CD4-positive, alpha-beta T cell treated with Interleukin-4 for 1 hour (primary cell): ENCODE data around the gene DDAH1.

ENCODE experiments used
- DNase-seq, 2 donors: peaks; one replicate each; pipeline ENCODE4 v3.0.0-alpha.2; 2020 to 2022

Gene DDAH1

DNA sequence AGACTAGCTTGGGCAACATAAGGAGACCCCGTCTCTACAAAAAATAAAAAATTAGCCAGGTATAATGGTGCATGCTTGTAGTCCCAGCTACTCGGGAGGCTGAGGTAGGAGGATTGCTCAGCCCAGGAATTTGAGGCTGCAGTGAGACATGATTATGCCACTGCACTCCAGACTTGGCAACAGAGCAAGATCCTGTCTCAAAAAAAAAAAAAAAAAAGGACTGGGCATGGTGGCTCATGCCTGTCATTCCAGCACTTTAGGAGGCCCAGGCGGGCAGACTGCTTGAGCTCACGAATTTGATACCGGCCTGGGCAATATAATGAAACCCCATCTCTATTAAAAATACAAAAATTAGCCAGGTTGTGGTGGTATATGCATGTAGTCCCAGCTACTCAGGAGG, 141.2 kb downstream of the DDAH1 start:
- DNase-seq = no peak

DNA sequence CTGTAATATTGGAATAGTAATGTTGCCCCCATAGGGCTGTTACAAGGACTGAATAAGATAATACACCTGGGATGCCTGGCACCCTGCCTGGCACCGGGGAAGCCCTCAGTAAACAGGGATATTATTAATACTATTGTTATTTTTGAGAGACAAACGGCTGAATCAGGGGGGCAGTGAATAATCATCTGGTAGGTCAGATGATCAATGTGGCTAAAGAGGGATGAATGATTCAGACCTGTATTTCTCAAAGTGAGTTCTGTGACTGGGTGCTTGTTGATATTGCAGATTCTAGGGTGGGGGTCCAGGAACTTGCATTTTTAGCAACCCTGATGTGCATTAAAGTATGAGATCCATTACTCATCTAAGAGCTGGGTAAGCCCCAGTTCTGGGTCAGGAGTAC, 142.3 kb downstream of the DDAH1 start:
- DNase-seq = no peak

GRCh38 chr1:85321237-85321964, 143.6 kb downstream of the DDAH1 start:
- no peak for DNase-seq

DNA sequence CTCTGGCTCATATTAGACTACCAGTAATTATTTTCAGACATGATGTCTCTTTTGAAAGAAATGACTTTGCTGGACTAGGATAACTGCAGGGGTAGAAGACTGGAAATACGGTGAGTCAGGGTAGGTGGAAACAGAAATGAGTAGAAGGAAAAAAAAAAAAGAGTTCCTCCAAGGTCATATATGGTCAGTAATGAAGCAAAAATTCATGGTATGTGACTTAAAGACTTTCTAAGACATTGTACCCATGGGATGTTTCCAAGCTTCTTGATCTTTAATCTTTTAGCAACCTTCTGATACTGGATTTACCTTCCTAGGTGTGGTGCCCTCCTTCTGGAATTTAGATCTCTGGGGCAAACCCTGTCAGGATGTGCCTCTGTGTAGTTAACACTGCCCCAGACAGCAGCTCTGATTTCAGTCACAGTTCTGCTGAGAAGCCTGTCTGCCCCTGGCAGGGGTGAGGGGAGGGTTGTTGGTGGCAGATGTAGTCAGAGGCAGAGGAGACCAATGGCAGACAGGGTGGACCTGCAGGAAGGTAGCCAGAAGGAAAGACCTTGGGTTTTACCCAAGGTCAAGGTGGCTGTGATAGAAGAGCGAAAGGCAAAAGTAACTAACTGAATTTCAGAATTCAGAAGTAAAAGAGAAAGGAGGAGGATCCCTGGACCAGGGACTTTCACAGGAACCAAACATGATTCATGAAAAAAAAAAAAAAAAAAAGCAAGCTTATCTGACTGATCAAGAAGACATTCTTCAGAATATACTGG, 144.4 kb downstream of the DDAH1 start:
- DNase-seq = no peak

DNA sequence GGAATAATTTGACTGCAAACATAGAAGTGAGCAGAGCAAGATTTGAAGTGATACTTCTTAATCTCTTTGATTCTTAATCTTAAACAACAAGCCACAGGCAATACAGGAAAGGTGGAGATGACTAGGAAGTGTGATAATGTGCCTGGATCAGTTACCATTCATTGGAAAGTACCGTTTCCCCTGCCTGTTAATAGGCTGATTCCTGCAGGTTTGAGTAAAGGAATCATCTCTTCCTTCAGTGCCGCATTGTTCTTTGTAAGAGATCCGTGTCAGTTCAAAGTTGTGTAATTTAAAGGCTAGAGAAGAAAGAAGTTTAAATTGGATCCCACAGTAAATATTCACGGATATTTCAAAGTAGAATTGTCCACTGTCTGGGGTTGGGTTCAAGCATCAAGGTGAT, 145.0 kb downstream of the DDAH1 start:
- DNase-seq = no peak

- DNase-seq = no peak
Measured at GRCh38 chr1:85319491-85319890, 145.5 kb downstream of the DDAH1 start.

- no peak for DNase-seq
Measured at GRCh38 chr1:85318217-85318616, 146.7 kb downstream of the DDAH1 start.

GRCh38 chr1:85317560-85317959, 147.4 kb downstream of the DDAH1 start:
- no peak for DNase-seq

- no peak for DNase-seq
Measured at GRCh38 chr1:85316321-85316720, 148.6 kb downstream of the DDAH1 start.

- DNase-seq = no peak
Measured at GRCh38 chr1:85315789-85316188, 149.2 kb downstream of the DDAH1 start.

- DNase-seq = no peak
Measured at GRCh38 chr1:85314726-85315125, 150.2 kb downstream of the DDAH1 start.

DNA sequence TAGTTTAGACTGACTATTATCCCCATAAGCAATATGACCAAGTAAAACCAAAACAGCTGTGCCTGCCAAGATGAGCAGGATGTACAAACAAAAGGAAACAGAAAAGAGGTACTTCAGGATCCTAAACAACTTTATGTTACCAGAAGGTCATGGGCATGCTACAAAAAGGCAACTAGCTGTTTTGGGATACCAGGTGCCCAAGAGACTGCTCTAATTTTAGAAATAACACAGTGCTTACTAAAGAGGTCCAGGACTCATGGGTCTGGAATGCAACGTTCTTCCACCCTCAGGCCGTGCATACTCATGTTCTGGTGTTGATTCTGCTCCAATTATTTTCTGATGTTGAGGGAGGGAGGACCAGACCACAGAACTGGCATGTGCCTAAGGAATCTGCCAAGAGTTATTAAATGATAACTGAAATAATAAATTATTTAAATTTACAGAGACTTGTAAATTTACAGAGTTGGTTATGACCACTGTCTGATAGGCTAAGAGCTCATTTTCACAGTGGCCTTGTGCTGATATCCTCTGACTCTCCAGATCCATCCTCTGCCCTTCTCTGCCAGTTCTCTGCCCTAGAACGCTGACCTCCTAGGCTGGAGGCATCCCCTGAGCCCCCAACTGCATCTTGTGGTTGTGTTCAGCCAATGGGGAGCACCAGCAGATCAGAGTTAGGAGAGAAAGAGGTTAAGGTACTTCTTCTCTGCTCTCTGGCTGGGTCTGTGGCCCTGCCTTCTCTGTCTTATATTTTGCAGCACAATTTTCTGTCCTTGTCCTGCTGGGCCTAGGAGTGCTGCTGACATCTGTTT, 150.9 kb downstream of the DDAH1 start:
- no peak for DNase-seq

DNA sequence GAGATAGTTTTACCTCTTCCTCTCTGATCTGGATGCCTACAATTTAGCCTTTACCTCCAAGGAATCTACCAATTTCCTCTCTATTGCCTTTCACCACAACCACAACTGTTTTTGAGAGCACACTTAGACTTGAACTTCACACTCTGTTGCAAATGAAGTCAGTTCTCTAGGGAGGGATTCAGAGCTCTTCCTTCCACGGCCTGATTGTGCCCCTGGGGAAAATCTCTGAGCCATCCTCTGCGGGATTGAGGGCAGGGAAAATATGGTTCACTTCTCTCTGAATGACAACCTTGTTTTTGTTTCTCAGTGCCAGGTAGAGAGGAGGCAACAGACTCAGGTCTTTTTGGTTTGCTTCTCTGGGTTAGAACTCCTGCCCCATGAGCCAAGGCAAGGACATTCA, 153.1 kb downstream of the DDAH1 start:
- DNase-seq = no peak

DNA sequence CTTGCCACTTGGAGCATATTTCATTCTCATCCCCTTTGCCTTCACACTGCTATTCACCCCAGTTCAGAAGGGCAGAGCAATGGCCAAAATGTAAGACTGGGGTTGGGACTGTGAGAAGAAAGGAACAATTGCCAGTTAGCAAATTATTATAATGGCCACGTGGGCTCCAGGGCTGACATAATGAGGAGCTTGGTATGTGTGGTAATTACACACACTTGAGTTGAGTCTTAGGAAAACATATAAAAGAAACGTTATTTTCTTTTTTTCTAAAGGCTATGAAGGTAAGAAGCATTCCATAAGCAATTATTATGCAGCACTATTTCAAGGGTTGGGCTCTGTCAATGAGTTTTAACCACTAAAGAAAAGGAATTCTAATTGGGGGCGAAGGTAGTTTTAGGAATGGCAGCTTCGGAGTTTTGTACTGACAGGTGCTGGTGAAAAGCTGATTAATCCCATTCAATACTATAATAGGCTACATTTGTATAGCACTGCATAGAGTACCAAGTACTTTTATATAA, 156.1 kb downstream of the DDAH1 start:
- DNase-seq = no peak

DNA sequence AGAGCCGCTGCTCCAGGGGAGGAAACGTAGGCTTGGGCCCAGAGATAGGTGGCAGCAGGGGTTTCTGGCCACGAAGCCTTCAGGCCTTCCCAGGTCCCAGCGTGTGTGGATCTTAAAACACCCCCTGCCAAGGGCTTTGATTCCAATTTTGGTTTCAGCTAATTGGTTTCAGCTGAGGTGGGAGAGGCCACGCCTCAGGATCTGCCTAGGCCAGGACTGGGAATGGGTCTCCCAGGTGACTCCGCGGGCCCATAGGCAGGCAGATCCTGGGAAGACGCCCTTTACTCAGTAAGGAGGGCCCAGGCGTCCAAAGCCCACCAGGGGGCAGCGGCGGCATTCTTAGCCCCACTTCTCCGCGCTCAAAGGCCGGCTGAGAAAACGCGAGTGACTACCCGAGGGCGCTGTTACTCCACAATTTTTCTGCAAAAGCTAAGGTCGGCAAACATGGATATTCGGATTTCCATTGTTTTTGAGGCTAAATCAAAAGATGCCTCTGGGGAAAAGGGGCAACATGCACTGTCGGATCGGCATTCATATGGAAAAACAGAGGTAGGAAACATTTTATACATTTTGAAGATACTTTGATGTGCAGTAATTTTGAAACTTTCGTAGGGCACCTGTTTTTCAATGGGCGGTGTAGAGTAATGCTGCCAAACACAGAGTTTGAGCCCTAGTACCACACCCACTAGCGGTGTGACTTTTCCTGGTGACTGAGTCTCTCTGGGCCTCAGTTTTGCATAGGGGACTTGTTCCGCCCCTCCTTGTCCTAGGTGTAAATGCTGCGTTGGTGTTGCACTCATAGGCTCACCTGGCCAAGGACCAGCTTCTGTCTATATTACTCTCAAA, 156.7 kb downstream of the DDAH1 start:
- DNase-seq = peak; percentile 51 to 55

DNA sequence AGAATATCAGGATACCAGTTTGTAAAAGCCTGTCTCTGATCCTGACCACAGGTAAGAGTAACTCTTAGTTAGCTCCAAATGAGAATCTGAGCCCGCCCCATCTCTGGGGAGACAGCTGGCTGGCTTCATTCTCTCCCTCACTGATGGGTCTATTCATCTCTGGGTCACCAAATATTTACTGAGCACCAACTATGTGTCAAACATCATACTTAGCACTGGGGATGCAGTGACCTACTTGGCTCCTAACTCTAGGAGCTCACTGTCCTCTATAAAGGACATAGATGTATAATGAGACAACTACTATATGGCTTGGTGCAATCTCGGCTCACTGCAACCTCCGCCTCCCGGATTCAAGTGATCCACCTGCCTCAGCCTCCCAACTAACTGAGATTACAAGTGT, 158.7 kb downstream of the DDAH1 start:
- DNase-seq = no peak

DNA sequence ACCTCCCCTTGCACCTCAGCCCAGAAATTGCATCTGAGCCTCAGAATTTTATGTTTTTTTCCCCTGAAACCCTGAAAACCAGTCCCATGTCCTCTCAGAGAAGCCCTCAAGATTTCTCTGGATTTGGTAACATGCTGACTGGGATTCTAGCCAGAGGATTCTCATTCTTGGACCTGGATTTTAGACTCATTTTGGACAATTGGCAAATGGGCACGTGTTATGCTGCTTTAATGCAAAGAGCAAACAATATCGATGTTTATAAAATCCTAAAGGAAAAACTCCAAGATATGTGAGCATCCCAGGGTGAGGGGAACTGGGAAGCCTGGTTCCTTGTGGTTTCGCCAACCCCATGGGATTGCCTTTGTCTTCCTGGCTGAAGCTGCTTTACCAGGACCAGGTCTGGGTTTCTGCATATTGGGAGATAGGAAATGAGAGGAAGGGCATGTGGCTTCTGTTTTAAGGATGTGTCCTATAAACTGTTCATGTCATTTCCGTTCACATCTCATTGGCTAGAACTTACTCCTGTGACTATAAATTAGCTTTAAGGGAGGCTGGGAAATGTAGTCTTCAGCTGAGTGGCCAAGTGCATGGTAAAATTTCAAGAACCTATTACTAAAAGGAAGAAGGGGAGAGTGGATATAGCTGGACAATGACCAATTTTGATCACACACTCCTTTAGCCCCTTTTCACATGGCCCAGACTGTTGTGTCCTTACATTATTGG, 161.4 kb downstream of the DDAH1 start:
- no peak for DNase-seq

GRCh38 chr1:85300140-85300539, 164.8 kb downstream of the DDAH1 start:
- DNase-seq = no peak

DNA sequence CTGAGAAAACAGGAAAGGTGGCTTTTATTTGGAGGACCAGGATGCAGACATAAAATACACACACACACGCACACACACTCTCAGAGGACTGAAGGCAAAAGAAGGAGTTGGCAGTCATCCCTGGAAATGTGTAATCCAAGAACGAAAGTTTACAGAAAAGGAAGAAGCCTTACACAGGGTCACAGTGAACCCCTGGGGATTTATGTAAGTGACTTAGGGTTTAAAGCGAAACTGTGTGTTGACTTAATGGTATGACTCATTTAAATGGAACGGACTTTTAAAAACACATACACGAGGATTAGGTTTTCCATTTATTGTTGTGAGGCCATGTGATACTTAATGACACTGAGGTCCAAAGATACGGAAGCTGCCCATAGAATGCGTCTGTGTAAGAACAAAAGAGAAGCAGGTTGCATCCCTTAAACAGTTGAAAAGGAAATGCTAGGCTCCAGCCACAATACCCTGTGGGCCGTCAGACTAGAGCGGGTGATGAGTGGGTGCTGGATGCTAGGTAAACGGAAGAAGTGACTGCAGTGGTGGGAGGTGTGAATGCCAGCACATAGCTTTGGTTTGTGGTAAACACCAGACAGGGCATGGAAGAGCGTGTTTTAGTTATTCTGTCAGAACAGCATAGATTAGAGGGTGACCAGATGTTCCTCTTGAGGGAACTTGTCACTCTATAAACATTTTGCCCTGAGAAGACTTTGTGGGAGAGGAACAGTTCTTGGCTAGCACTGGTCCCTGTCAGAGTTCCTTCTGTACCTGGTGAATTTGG, 166.9 kb downstream of the DDAH1 start:
- DNase-seq = peak; percentile 59 to 61

DNA sequence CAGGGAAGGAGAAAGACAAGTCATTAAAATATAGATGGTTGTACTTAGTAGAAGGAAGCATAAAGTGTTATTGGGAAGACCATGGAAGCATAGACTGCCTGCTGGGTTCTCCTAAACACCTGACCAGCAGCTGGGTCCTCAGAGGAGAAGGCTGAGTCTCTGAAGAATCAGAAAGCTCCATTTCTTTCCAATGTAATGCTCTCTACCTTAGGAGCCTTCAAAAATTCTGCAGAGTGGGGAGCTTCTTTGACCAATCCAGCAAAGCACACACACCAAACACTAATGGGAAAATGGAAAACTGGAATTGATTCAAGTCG, 167.5 kb downstream of the DDAH1 start:
- no peak for DNase-seq

- no peak for DNase-seq
Measured at GRCh38 chr1:85296980-85297379, 168.0 kb downstream of the DDAH1 start.
